ENCODE data around the gene SLC44A1.

SLC44A1 gene

GRCh38 chr9:105421154-105421553 lies 176.7 kb downstream of the SLC44A1 start:
- TF ChIP-seq, protein P1, sequence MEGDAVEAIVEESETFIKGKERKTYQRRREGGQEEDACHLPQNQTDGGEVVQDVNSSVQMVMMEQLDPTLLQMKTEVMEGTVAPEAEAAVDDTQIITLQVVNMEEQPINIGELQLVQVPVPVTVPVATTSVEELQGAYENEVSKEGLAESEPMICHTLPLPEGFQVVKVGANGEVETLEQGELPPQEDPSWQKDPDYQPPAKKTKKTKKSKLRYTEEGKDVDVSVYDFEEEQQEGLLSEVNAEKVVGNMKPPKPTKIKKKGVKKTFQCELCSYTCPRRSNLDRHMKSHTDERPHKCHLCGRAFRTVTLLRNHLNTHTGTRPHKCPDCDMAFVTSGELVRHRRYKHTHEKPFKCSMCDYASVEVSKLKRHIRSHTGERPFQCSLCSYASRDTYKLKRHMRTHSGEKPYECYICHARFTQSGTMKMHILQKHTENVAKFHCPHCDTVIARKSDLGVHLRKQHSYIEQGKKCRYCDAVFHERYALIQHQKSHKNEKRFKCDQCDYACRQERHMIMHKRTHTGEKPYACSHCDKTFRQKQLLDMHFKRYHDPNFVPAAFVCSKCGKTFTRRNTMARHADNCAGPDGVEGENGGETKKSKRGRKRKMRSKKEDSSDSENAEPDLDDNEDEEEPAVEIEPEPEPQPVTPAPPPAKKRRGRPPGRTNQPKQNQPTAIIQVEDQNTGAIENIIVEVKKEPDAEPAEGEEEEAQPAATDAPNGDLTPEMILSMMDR (conservative IDR thresholded peaks at IDR 0.05; ENCODE audit: low read depth, low read length) = no peak
- Histone ChIP-seq H3K4me1 (ENCODE audit: low read depth, poor library complexity, severe bottlenecking) (peaks cover 14% of the 10 kb centered on the region), H3K36me3 (ENCODE audit: insufficient read depth) (no peaks in the 10 kb centered on the region), H4K20me1 (ENCODE audit: insufficient read depth) (no peaks in the 10 kb centered on the region), H3K9ac (no peak overlapping the region), H3K79me2 (ENCODE audit: insufficient read depth, low read depth) (no peaks in the 10 kb centered on the region), H3K4me3 (IDR thresholded peaks at IDR 0.05; ENCODE audit: insufficient read depth, low read depth, low read length) (no peak overlapping the region), H3K4me2 (no peak overlapping the region), H3K27me3 (ENCODE audit: insufficient read depth, low read depth) (no peaks in the 10 kb centered on the region), H3K27ac (no peak overlapping the region), H2AFZ (ENCODE audit: low read depth) (no peak overlapping the region)

GRCh38 chr9:105421864-105422263 lies 177.4 kb downstream of the SLC44A1 start:
- no peak overlapping the region for H2AFZ ChIP-seq (ENCODE audit: low read depth)
- no peak overlapping the region for H3K4me2 ChIP-seq
- no peak overlapping the region for H3K27ac ChIP-seq
- no peaks in the 10 kb centered on the region for H3K36me3 ChIP-seq (ENCODE audit: insufficient read depth)
- peaks cover 7% of the 10 kb centered on the region for H3K4me1 ChIP-seq (ENCODE audit: low read depth, poor library complexity, severe bottlenecking)
- H3K27me3 ChIP-seq (ENCODE audit: insufficient read depth, low read depth) = no peaks in the 10 kb centered on the region
- H3K4me3 ChIP-seq (IDR thresholded peaks at IDR 0.05; ENCODE audit: insufficient read depth, low read depth, low read length) = no peak overlapping the region
- no peak overlapping the region for H3K9ac ChIP-seq
- TF ChIP-seq, protein P1 (conservative IDR thresholded peaks at IDR 0.05; ENCODE audit: low read depth, low read length) = no peak
- H3K79me2 ChIP-seq (ENCODE audit: insufficient read depth, low read depth) = no peaks in the 10 kb centered on the region
- H4K20me1 ChIP-seq (ENCODE audit: insufficient read depth) = no peaks in the 10 kb centered on the region

DNA sequence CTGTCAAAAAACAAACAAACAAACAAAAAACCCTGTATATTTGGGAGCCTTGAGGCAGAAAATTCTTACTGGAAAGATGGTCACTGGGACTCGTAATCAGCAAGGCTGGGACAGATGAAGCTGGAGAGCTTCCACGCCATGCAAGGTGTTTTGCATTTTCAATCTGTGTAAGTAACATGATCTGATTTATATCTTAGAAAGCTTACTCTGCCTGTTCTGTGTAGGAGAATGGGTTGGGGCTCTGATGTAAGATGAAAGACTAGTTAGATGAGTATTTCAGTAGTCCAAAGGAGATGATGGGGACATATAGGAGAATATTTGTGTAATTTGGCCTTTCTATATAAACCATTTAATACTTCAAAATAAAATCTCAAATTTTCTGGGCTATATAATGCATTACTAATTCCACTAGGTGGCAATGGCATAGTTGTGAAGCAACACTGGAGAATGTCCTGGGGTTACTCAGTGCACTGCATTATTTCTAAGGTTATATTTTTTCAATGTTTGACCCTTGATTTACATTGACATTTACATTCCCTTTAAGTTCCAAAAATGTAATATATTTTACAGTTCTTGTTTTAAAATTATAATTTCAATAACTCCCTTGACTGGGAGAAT lies 181.5 kb downstream of the SLC44A1 start:
- no peaks in the 10 kb centered on the region for H3K36me3 ChIP-seq (ENCODE audit: insufficient read depth)
- H3K9ac ChIP-seq = no peak overlapping the region
- H2AFZ ChIP-seq (ENCODE audit: low read depth) = no peak overlapping the region
- no peaks in the 10 kb centered on the region for H3K79me2 ChIP-seq (ENCODE audit: insufficient read depth, low read depth)
- TF ChIP-seq, protein P1 (conservative IDR thresholded peaks at IDR 0.05; ENCODE audit: low read depth, low read length) = peak; percentile 46
- H3K4me1 ChIP-seq (ENCODE audit: low read depth, poor library complexity, severe bottlenecking) = no peaks in the 10 kb centered on the region
- no peaks in the 10 kb centered on the region for H4K20me1 ChIP-seq (ENCODE audit: insufficient read depth)
- no peak overlapping the region for H3K4me2 ChIP-seq
- no peak overlapping the region for H3K27ac ChIP-seq
- H3K27me3 ChIP-seq (ENCODE audit: insufficient read depth, low read depth) = no peaks in the 10 kb centered on the region
- H3K4me3 ChIP-seq (IDR thresholded peaks at IDR 0.05; ENCODE audit: insufficient read depth, low read depth, low read length) = no peak overlapping the region

GRCh38 chr9:105426657-105427056 lies 182.2 kb downstream of the SLC44A1 start:
- no peak overlapping the region for H3K4me3 ChIP-seq (IDR thresholded peaks at IDR 0.05; ENCODE audit: insufficient read depth, low read depth, low read length)
- no peaks in the 10 kb centered on the region for H3K79me2 ChIP-seq (ENCODE audit: insufficient read depth, low read depth)
- H3K36me3 ChIP-seq (ENCODE audit: insufficient read depth) = no peaks in the 10 kb centered on the region
- H3K4me2 ChIP-seq = no peak overlapping the region
- TF ChIP-seq, protein P1 (conservative IDR thresholded peaks at IDR 0.05; ENCODE audit: low read depth, low read length) = no peak
- H3K27me3 ChIP-seq (ENCODE audit: insufficient read depth, low read depth) = no peaks in the 10 kb centered on the region
- H4K20me1 ChIP-seq (ENCODE audit: insufficient read depth) = no peaks in the 10 kb centered on the region
- H3K27ac ChIP-seq = no peak overlapping the region
- H3K4me1 ChIP-seq (ENCODE audit: low read depth, poor library complexity, severe bottlenecking) = no peaks in the 10 kb centered on the region
- H3K9ac ChIP-seq = no peak overlapping the region
- H2AFZ ChIP-seq (ENCODE audit: low read depth) = no peak overlapping the region
